ENCODE results near the gene FGF12. TPM values are rescaled to one million over a fixed set of nuclear protein-coding genes. Genes with fewer than 3 reads are reported as not detected.

Gene FGF12
- polyA plus RNA-seq, 2 donors = 1.2 to 1.5 TPM

GRCh38 chr3:192365571-192365970, 361.8 kb downstream of the FGF12 start:
- Histone ChIP-seq H3K27ac (ENCODE audit: low read depth in 2 of 2, low read length in 1 of 2) (no peak overlapping the region), H3K4me3 (ENCODE audit: low read depth in 1 of 2, low read length in 2 of 2) (no peak overlapping the region), H3K9me3 (ENCODE audit: control insufficient read depth in 2 of 2, insufficient read depth in 1 of 2, low read depth in 1 of 2, low read length in 1 of 2) (no peaks in the 10 kb centered on the region), H3K36me3 (ENCODE audit: control insufficient read depth in 2 of 2, insufficient read depth in 2 of 2, low read length in 1 of 2) (no peaks in the 10 kb centered on the region), H3K27me3 (ENCODE audit: control insufficient read depth in 1 of 2, insufficient read depth in 2 of 2, low read length in 2 of 2) (no peaks in the 10 kb centered on the region), H3K4me1 (ENCODE audit: control insufficient read depth in 2 of 2, insufficient read depth in 2 of 2, low read length in 1 of 2) (no peaks in the 10 kb centered on the region)
- WGBS, 2 donors = 59 to 70% methylated on average over 7 of the region's 7 CpGs

- 59 to 60% methylated on average over 1 of the region's 1 CpG for WGBS, 2 donors
- Histone ChIP-seq H3K27ac (ENCODE audit: low read depth in 2 of 2, low read length in 1 of 2) (no peak overlapping the region), H3K4me3 (ENCODE audit: low read depth in 1 of 2, low read length in 2 of 2) (no peak overlapping the region), H3K9me3 (ENCODE audit: control insufficient read depth in 2 of 2, insufficient read depth in 1 of 2, low read depth in 1 of 2, low read length in 1 of 2) (no peaks in the 10 kb centered on the region), H3K36me3 (ENCODE audit: control insufficient read depth in 2 of 2, insufficient read depth in 2 of 2, low read length in 1 of 2) (no peaks in the 10 kb centered on the region), H3K27me3 (ENCODE audit: control insufficient read depth in 1 of 2, insufficient read depth in 2 of 2, low read length in 2 of 2) (no peaks in the 10 kb centered on the region), H3K4me1 (ENCODE audit: control insufficient read depth in 2 of 2, insufficient read depth in 2 of 2, low read length in 1 of 2) (no peaks in the 10 kb centered on the region)
Observed at GRCh38 chr3:192364316-192364715, 363.0 kb downstream of the FGF12 start.

DNA sequence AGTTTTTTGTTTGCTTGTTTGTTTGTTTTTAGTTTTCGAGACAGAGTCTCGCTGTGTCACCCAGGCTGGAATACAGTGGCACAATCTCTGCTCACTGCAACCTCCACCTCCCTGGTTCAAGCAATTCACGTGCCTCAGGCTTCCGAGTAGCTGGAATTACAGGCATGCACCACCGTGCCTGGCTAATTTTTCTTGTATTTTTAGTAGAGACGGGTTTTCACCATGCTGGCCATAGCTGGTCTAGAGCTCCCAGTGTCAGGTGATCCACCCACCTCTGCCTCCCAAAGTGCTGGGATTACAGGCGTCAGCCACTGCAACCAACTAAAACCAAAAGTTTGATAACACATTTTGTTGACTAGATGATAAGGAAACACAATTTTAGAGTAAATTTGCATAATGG, 372.7 kb downstream of the FGF12 start:
- Histone ChIP-seq H3K9me3 (ENCODE audit: control insufficient read depth in 2 of 2, insufficient read depth in 1 of 2, low read depth in 1 of 2, low read length in 1 of 2) (no peaks in the 10 kb centered on the region), H3K27ac (ENCODE audit: low read depth in 2 of 2, low read length in 1 of 2) (no peak overlapping the region), H3K36me3 (ENCODE audit: control insufficient read depth in 2 of 2, insufficient read depth in 2 of 2, low read length in 1 of 2) (no peaks in the 10 kb centered on the region), H3K27me3 (ENCODE audit: control insufficient read depth in 1 of 2, insufficient read depth in 2 of 2, low read length in 2 of 2) (no peaks in the 10 kb centered on the region), H3K4me1 (ENCODE audit: control insufficient read depth in 2 of 2, insufficient read depth in 2 of 2, low read length in 1 of 2) (no peaks in the 10 kb centered on the region), H3K4me3 (ENCODE audit: low read depth in 1 of 2, low read length in 2 of 2) (no peak overlapping the region)
- 70 to 75% methylated on average over 7 of the region's 7 CpGs for WGBS, 2 donors

GRCh38 chr3:192352142-192352541, 375.2 kb downstream of the FGF12 start:
- Histone ChIP-seq H3K4me1 (ENCODE audit: control insufficient read depth in 2 of 2, insufficient read depth in 2 of 2, low read length in 1 of 2) (no peaks in the 10 kb centered on the region), H3K4me3 (ENCODE audit: low read depth in 1 of 2, low read length in 2 of 2) (no peak overlapping the region), H3K36me3 (ENCODE audit: control insufficient read depth in 2 of 2, insufficient read depth in 2 of 2, low read length in 1 of 2) (no peaks in the 10 kb centered on the region), H3K27me3 (ENCODE audit: control insufficient read depth in 1 of 2, insufficient read depth in 2 of 2, low read length in 2 of 2) (no peaks in the 10 kb centered on the region), H3K9me3 (ENCODE audit: control insufficient read depth in 2 of 2, insufficient read depth in 1 of 2, low read depth in 1 of 2, low read length in 1 of 2) (no peaks in the 10 kb centered on the region), H3K27ac (ENCODE audit: low read depth in 2 of 2, low read length in 1 of 2) (no peak overlapping the region)

- H3K4me3 ChIP-seq (ENCODE audit: low read depth in 1 of 2, low read length in 2 of 2) = no peak overlapping the region
- 75 to 79% methylated on average over 3 of the region's 3 CpGs for WGBS, 2 donors
- no peaks in the 10 kb centered on the region for H3K27me3 ChIP-seq (ENCODE audit: control insufficient read depth in 1 of 2, insufficient read depth in 2 of 2, low read length in 2 of 2)
- no peak overlapping the region for H3K27ac ChIP-seq (ENCODE audit: low read depth in 2 of 2, low read length in 1 of 2)
- no peaks in the 10 kb centered on the region for H3K36me3 ChIP-seq (ENCODE audit: control insufficient read depth in 2 of 2, insufficient read depth in 2 of 2, low read length in 1 of 2)
- H3K4me1 ChIP-seq (ENCODE audit: control insufficient read depth in 2 of 2, insufficient read depth in 2 of 2, low read length in 1 of 2) = no peaks in the 10 kb centered on the region
- H3K9me3 ChIP-seq (ENCODE audit: control insufficient read depth in 2 of 2, insufficient read depth in 1 of 2, low read depth in 1 of 2, low read length in 1 of 2) = no peaks in the 10 kb centered on the region
Observed at GRCh38 chr3:192351441-192351840, 375.9 kb downstream of the FGF12 start.

GRCh38 chr3:192340031-192340430, 387.3 kb downstream of the FGF12 start:
- Histone ChIP-seq H3K4me1 (ENCODE audit: control insufficient read depth in 2 of 2, insufficient read depth in 2 of 2, low read length in 1 of 2) (no peaks in the 10 kb centered on the region), H3K9me3 (ENCODE audit: control insufficient read depth in 2 of 2, insufficient read depth in 1 of 2, low read depth in 1 of 2, low read length in 1 of 2) (no peaks in the 10 kb centered on the region), H3K27ac (ENCODE audit: low read depth in 2 of 2, low read length in 1 of 2) (no peak overlapping the region), H3K27me3 (ENCODE audit: control insufficient read depth in 1 of 2, insufficient read depth in 2 of 2, low read length in 2 of 2) (no peaks in the 10 kb centered on the region), H3K4me3 (ENCODE audit: low read depth in 1 of 2, low read length in 2 of 2) (no peak overlapping the region), H3K36me3 (ENCODE audit: control insufficient read depth in 2 of 2, insufficient read depth in 2 of 2, low read length in 1 of 2) (no peaks in the 10 kb centered on the region)
- WGBS, 2 donors = 83 to 87% methylated on average over 1 of the region's 1 CpG

DNA sequence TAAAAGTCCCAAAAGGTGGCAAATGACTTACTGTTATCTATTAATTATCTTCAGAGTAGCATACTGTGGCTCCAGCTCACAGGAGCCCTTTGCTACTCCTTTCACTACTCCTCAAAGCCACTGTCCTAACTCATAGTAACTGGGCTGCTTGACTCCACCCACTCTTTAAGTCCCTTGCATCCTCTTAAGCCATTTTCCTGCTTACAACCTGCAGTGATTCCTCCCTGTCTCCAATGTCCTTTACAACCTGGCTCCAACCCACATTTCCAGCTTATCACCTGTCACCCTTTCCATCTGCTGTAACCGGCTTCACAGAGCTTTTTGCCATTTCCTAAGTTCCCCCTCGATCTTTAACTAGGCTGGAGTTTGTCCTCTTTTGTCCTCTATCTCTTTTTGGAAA, 388.1 kb downstream of the FGF12 start:
- H3K9me3 ChIP-seq (ENCODE audit: control insufficient read depth in 2 of 2, insufficient read depth in 1 of 2, low read depth in 1 of 2, low read length in 1 of 2) = no peaks in the 10 kb centered on the region
- no peak overlapping the region for H3K27ac ChIP-seq (ENCODE audit: low read depth in 2 of 2, low read length in 1 of 2)
- H3K4me3 ChIP-seq (ENCODE audit: low read depth in 1 of 2, low read length in 2 of 2) = no peak overlapping the region
- H3K36me3 ChIP-seq (ENCODE audit: control insufficient read depth in 2 of 2, insufficient read depth in 2 of 2, low read length in 1 of 2) = no peaks in the 10 kb centered on the region
- H3K27me3 ChIP-seq (ENCODE audit: control insufficient read depth in 1 of 2, insufficient read depth in 2 of 2, low read length in 2 of 2) = no peaks in the 10 kb centered on the region
- H3K4me1 ChIP-seq (ENCODE audit: control insufficient read depth in 2 of 2, insufficient read depth in 2 of 2, low read length in 1 of 2) = no peaks in the 10 kb centered on the region
- 68 to 77% methylated on average over 2 of the region's 2 CpGs for WGBS, 2 donors

- H3K4me1 ChIP-seq (ENCODE audit: control insufficient read depth in 2 of 2, insufficient read depth in 2 of 2, low read length in 1 of 2) = no peaks in the 10 kb centered on the region
- H3K36me3 ChIP-seq (ENCODE audit: control insufficient read depth in 2 of 2, insufficient read depth in 2 of 2, low read length in 1 of 2) = no peaks in the 10 kb centered on the region
- no peak overlapping the region for H3K4me3 ChIP-seq (ENCODE audit: low read depth in 1 of 2, low read length in 2 of 2)
- no peaks in the 10 kb centered on the region for H3K9me3 ChIP-seq (ENCODE audit: control insufficient read depth in 2 of 2, insufficient read depth in 1 of 2, low read depth in 1 of 2, low read length in 1 of 2)
- 75 to 77% methylated on average over 5 of the region's 5 CpGs for WGBS, 2 donors
- no peak overlapping the region for H3K27ac ChIP-seq (ENCODE audit: low read depth in 2 of 2, low read length in 1 of 2)
- no peaks in the 10 kb centered on the region for H3K27me3 ChIP-seq (ENCODE audit: control insufficient read depth in 1 of 2, insufficient read depth in 2 of 2, low read length in 2 of 2)
Observed at GRCh38 chr3:192336286-192336685, 391.1 kb downstream of the FGF12 start.

- Histone ChIP-seq H3K9me3 (ENCODE audit: control insufficient read depth in 2 of 2, insufficient read depth in 1 of 2, low read depth in 1 of 2, low read length in 1 of 2) (no peaks in the 10 kb centered on the region), H3K36me3 (ENCODE audit: control insufficient read depth in 2 of 2, insufficient read depth in 2 of 2, low read length in 1 of 2) (no peaks in the 10 kb centered on the region), H3K27ac (ENCODE audit: low read depth in 2 of 2, low read length in 1 of 2) (no peak overlapping the region), H3K4me3 (ENCODE audit: low read depth in 1 of 2, low read length in 2 of 2) (no peak overlapping the region), H3K4me1 (ENCODE audit: control insufficient read depth in 2 of 2, insufficient read depth in 2 of 2, low read length in 1 of 2) (no peaks in the 10 kb centered on the region), H3K27me3 (ENCODE audit: control insufficient read depth in 1 of 2, insufficient read depth in 2 of 2, low read length in 2 of 2) (no peaks in the 10 kb centered on the region)
- 71% methylated on average over 6 of the region's 6 CpGs for WGBS, 2 donors
Observed at GRCh38 chr3:192332386-192333291, 394.7 kb downstream of the FGF12 start.

DNA sequence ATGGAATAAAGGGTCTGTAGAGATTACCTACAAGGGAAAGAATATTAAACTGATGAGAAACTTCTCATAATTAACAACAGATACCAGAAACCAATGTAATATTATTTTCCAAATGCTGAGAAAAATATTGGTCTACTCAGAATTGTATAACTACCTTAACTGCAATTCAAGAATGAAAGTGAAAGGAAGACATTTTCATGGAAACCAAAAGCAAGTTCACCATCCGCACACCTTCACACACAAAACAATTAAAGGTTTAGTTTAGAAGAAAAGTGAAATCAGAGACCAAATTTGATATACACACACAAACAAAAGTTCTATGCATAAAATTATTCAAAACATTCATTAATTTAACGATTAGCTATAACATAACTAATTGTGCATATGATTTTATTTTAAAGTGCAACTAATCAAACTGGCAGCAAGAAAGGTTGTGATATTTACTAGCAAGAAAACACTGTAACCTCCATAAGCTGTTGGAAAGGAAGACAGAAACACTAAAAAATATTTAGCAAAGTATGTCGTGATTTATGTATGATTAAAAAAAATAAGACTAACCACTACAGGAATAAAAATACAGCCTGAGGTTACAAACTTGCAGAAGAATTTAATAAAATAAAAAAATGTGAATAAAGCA, 395.5 kb downstream of the FGF12 start:
- Histone ChIP-seq H3K4me3 (ENCODE audit: low read depth in 1 of 2, low read length in 2 of 2) (no peak overlapping the region), H3K27me3 (ENCODE audit: control insufficient read depth in 1 of 2, insufficient read depth in 2 of 2, low read length in 2 of 2) (no peaks in the 10 kb centered on the region), H3K9me3 (ENCODE audit: control insufficient read depth in 2 of 2, insufficient read depth in 1 of 2, low read depth in 1 of 2, low read length in 1 of 2) (no peaks in the 10 kb centered on the region), H3K27ac (ENCODE audit: low read depth in 2 of 2, low read length in 1 of 2) (no peak overlapping the region), H3K4me1 (ENCODE audit: control insufficient read depth in 2 of 2, insufficient read depth in 2 of 2, low read length in 1 of 2) (no peaks in the 10 kb centered on the region), H3K36me3 (ENCODE audit: control insufficient read depth in 2 of 2, insufficient read depth in 2 of 2, low read length in 1 of 2) (no peaks in the 10 kb centered on the region)
- 51 to 54% methylated on average over 3 of the region's 3 CpGs for WGBS, 2 donors
